Stimulated activated CD8-positive, alpha-beta memory T cell treated with anti-CD3 and anti-CD28 coated beads, Interleukin-4, amount 100 ng/mL, for 4 hours (primary cell): ENCODE measurements around the gene MYH11.

Source experiments
- DNase-seq, 2 donors: peaks; one replicate each; pipeline ENCODE4 v3.0.0-alpha.2; 2020; ENCODE audit warnings: low read depth in 2 of 2, low spot score in 1 of 2

The MYH11 gene

DNA sequence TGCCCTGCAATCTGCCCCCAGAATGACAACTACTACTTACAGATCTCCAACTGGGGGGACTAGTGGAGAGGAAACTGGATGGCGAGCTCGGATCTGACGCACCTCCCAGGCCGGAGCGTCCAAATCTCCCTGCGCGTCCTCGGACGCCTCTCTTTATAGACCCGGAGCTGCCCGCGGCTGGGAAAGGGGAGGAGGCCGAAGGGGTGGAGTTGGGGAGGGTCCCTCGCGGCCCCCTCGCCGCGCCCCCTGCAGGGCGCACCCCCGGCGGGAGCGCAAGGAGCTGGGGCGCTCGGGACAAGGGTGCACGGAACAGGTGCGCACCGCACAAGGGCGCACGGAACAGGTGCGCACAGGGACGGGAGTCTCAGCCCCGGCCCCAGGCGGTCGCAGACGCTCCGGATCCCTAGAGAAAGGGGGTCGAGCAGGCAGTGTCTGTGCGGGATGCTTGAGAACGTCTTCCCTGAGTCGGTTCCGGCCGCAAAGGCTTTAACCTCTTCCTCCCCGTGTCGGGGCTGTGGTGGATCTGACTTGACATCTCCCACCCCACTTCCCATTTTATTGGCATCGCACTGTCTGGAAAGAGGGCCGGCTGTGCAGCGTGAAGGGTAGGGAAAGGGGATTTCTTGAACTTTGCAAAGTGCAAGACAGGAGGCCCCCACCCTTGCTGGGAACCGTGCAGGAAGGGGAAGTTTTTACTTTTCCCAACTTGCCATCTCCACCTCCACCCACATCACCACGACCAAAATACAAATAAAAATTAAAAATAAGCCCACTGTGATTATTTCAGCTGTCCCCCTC, at the start of gene MYH11:
MYH11 (minus strand) TSS at position 128 of the 798 bp plus-strand sequence. CDS start 18,776 bp downstream, outside the sequence.
- DNase-seq, result no peak

DNA sequence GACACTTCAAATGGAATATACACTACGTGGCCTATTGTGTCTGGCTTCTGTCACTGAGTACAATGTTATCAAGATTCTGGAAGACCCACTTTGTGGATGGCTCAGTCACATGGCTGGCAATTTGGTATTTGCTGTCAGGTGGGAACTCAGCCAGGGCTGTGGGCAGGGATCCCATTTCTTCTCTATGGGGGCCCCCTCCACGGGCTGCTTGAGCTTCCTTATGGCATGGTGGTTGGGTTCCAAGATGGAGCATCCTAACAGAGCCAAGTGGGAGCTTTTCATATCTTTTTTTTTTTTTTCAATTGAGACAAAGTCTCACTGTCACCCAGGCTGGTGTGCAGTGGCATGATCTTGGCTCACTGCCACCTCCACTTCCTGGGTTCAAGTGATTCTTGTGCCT, 49.6 kb upstream of the MYH11 start:
- no peak for DNase-seq

DNA sequence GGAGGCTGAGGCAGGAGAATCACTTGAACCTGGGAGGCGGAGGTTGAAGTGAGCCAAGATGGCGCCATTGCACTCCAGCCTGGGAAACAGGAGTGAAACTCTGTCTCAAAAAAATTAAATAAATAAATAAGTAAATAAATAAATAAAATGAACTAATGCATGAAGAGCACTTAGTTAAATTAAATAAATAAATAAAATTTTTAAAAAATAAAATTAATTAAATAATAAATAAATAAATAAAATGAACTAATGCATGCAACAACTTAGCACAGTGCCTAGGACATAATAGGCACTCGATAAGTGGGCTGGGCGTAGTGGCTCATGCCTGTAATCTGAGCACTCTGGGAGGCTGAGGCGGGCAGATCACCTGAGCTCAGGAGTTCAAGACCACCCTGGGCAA, 47.1 kb upstream of the MYH11 start:
- no peak for DNase-seq

DNA sequence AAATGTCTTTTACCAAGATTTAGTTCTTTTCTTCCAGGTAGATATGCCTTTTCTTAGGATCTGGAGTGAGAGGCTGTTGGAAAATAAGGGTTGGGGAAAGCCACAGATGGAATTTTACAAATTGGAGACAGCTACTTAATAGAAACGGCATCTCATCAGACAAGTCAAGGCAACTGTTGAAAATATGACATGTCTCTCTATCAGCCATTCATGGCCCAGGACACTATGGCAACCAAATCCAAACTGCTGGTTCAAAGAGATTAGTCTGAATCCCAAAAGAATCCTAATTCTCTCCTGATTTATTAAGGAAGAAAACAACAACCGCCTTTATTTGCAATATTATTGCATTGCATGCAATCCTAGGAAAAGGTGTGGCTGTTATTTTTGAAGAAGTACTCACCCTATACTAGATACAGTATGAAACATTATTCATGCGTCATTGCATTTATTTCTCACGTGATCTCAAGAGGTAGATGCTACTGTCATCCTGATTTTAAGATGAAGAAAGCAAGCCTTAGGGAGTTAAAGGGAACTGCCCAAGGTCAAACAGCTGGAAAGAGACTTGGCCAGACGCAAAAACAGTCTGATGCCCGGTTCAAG, 44.2 kb upstream of the MYH11 start:
- DNase-seq, result no peak

DNA sequence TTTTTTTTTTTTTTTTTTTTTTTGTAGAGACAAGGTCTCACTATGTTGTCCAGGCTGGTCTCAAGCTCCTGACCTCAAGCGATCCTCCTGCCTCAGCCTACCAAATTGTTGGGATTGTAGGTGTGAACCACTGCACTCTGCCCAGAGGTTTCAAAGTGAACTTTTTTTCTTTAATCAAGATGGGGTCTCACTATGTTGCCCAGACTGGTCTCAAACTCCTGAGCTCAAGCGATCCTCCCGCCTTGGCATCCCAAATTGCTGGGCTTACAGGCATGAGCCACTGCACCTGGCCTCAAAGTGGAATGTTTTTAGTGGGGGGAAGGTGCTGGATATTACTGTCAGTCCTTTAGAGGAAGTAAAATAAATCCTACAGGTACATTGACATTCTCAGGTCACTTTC, 43.5 kb upstream of the MYH11 start:
- DNase-seq, result no peak

DNA sequence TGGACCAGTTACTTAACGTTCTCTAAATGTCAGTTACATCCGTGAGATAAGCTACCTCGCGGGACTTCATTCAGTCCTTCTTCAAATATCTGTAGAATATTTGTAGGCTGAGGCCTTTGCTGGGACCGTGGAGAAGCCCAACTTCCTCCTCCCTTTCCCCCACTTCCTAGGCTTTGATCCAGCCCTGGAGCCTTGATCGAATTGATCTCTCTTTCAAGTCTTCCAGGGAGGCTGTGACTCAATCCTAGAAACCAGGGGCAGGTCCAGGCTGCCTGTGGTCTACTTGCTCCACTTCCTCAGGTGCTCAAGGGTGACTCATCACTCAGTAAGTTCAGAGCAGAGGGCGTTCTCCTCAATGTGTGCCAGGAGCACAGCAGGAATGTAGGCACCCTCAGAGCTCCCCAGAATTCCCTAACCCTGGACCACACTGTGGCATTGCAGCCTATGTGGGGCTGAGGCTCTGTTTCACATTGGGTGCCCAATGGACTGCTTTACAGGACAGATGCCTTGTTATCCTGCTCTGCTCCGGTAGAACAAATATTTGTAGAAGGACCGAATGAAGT, 42.8 kb upstream of the MYH11 start:
- no peak for DNase-seq

DNA sequence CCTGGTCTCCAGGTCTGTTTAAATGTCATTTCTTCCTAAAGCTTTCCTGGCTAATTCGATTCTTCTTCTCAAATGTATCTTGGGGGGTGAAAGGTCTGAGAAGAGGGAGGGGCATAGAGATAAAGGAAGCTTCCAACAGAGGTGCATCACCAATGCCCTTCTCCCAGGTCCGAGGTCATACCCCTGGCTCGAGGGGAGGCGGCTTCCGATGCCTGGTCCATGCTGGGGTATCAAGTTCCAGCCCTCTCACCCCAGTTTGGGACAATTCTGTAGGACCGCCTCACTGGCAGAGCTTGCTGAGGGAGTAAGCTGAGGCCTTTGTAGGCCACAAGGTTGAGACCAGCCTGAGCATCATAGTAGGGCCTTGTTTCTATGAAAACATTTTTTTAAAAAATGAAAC, 41.8 kb upstream of the MYH11 start:
- no peak for DNase-seq

DNA sequence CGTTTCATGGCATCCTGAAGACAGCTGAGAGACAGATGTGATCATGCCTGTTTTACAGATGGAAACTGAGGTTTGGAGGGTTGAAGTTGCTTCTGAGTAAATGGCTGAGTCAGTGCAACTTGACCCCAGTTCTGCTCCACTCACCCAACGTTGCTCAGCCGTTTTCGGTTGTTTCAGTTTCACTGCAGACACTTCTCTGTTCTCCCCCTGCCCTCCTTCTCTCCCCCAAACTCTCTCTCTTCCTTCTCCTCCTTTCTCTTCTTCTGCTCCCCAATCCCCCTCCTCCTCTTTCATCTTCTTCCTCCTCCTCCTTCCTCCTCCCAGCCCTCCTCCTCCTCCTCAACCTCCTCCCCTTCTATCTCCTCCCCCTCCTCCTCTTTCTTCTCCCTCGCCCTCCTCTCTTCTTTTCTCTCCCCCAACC, 41.0 kb upstream of the MYH11 start:
- DNase-seq, result no peak

DNA sequence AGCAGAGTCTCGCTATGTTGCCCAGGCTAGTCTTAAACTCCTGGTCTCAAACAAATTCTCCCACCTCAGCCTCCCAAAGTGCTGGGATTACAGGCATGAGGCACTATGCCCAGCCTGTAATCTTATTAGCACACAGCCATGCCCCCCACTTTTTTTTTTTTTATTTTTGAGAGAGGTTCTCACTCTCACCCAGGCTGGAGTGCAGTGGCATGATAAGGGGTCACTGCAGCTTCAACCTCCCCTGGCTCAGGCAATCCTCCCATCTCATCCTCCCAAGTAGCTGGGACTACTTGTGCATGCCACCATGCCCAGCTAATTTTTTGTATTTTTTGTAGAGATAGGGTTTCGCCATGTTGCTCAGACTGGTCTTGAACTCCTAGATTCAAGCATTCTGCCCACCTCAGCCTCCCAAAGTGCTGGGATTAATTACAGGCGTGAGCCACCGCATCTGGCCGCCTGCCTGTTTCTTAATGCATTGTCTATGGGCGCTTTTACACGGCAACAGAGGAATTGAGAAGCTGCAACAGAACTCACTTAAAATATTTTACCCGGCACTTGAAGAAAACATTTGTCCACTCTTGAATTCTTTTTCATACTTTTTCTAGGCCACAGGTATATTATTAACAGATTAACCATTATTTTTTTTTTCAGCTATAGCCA, 40.4 kb upstream of the MYH11 start:
- no peak for DNase-seq

DNA sequence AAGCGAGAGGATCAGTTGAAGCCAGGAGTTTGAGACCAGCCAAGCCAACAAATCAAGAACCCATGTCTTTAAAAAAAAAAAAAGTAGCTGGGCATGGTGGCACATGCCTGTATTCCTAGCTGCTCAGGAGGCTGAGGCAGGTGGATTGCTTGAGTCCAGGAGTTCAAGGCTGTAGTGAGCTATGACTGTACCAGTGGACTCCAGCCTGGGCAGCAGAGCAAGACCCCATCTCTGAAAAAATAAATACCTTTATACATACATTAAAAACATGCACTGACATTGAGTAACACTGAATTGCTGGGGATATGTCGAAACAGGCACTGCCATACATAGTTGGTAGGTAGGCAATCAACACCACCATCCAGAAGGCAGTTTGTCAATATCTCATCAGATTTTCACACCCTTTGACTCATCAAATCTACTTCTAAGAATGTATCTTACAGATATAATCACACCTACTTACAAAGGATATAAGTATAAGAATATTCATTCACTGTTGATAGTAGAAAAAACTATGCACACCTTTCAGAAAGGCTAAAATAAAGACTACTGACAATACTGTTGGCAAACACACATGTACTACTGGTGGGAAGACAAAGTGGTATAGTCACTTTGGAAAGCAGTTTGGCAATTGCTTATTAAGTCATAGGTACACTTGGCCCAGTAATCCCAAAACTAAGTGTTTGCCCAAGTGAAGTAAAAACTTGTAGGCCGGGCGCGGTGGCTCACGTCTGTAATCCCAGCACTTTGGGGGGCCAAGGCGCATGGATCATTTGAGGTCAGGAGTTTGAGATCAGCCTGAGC, 37.9 kb upstream of the MYH11 start:
- DNase-seq, result no peak

DNA sequence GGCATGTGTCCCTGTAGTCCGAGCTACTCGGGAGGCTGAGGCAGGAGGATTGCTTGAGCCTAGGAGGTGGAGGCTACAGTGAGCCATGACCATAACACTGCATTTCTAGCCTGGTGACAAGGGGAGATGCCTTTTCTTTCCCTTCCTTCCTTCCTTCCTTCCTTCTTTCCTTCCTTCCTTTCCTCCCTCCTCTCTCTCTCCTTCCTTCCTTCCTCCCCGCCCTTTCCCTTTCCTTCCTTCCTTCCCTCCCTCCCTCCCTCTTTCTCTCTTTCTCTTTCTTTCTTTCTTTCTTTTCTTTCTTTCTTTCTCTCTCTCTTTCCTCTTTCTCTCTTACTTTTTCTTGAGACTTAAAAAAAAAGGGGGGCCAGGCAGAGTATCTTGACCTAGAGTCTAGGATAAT, 34.7 kb upstream of the MYH11 start:
- no peak for DNase-seq

DNA sequence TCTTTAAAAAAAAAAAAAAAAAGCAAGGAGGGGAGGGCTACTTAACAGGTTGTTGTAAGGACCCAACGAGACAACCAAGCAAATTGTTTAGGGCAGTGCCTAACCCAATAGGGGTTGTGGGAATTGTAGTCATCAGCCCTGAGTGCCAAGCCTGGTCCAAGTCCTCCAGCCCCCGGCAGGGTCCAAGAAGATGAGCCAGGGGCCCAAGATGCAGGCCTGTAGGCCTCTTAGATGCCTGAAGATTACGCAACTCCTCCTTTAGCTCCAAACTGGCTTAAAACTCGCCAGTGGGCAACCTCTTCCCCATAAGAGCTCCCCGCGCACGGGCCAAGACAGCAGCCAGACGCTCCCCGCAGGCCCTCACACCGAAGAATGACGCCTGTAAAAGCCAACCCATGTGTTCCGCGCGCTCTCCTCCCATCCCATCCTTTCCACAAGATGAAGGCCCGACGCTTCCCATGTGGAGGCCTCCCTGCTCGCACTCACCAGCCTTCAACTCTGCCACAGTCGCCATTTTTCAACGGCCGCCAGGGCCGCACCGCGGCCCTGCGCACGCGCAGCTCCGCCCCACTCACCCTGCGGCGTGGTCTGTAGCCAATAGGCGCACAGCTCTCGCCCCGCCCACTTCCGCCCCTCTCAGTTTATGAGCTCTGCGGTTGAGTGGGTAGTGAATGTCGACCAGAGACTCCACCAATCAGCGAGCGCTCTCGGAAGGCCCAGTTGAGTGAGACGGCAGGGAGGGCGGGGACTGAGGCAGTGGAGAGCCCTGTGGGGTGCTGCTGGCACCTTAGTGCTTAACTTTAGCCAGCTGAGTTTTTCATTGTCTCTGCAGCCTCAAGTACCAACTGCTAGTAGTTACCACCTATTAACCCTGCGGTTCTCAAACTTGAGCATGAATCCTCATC, 31.5 kb upstream of the MYH11 start, which contains the start of gene CEP20:
CEP20 (minus strand) TSS at position 532 of the 905 bp plus-strand sequence; CDS start at position 514, 18 bp downstream.
- peak; percentile 100 for DNase-seq

DNA sequence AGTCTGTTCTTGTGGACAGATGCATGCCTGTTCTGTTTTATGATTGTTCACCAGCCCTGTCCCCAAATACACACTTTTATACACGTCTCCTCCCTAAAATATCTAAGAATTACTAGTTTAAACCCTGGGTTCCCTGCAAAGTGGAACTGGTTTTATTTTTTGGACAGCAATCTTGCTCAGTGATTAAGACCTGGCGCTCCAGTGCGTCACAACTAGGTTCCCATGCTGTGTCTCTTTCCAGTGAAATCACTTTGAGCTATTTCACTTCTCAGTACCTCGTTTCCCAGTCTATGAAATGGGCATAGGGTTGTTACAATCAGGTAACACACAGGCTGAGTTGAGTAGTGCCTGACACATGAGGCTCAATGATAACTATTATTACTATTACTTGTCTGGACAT, 30.5 kb upstream of the MYH11 start:
- no peak for DNase-seq

DNA sequence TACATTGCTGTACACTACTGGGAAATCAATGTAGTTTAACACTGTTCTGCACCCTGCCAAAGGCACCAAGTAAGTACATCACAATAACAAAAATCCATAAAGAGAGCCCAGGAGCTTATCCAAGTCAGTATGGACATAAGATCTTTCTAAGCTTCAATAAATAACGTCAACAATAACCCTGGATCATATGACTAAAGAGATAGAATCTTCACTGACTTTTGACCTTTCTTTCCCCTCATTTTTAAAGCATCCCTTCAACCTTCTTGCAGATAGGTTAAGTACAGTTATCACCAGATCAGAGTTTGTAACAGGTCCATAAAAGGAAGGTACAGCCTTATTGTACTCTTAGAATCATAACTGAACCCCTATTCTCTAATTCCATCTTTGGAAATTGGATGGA, 29.2 kb upstream of the MYH11 start:
- DNase-seq, result no peak

DNA sequence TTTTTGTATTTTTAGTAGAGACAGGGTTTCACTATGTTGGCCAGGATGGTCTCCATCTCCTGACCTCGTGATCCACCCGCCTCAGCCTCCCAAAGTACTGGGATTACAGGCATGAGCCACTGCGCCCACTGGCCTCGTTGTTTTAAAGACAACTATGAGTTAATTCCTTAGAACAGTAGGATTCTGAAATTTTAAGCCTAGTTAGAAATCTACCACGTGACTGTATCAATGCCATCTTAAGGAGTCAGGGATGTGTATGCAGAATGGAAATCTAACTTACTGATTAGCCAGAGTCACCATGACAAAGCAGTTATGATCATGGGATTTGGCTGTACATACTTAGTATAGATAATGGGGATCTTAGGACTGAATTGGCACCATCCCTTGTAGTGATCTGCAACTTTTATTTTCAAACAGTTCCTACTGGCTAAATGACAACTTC, 28.8 kb upstream of the MYH11 start:
- DNase-seq, result no peak

DNA sequence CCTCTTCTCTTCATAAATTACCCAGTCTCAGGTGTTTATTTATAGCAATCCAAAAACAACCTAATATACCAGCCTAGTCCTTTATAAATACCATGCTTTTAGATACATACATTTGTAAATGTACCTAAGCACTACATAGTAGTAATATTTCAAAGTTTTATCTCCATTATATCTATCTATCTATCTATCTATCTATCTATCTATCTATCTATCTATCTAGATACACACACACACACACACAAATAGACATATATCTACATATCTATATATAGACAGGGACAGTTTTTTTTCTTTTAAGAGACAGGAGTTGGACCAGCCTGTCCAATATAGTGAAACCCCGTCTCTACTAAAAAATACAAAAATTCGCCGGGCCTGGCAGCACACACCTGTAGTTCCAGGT, 25.7 kb upstream of the MYH11 start:
- no peak for DNase-seq

DNA sequence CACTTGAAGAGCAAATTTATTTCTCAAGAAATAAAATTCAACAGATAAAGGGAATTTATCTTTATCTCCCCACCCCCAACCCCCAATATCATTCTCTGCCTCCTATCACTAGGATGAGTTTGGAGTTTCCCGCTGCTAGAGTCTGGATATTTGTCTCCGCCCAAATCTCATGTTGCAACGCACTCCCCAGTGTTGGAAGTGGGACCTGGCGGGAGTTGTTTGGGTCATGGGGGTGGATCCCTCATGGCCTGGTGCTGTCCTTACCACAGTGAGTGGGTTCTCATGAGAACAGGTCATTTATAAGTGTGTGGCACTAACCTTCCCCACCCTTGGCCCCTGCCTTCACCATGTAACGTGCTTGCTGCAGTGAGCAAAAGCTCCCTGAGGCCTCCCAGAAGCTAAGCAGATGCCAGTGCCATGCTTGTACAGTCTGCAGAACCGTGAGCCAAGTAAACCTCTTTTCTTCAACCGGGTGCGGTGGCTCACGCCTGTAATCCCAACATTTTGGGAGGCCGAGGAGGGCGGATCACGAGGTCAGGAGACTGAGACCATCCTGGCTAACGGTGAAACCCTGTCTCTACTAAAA, 25.1 kb upstream of the MYH11 start:
- no peak for DNase-seq

DNA sequence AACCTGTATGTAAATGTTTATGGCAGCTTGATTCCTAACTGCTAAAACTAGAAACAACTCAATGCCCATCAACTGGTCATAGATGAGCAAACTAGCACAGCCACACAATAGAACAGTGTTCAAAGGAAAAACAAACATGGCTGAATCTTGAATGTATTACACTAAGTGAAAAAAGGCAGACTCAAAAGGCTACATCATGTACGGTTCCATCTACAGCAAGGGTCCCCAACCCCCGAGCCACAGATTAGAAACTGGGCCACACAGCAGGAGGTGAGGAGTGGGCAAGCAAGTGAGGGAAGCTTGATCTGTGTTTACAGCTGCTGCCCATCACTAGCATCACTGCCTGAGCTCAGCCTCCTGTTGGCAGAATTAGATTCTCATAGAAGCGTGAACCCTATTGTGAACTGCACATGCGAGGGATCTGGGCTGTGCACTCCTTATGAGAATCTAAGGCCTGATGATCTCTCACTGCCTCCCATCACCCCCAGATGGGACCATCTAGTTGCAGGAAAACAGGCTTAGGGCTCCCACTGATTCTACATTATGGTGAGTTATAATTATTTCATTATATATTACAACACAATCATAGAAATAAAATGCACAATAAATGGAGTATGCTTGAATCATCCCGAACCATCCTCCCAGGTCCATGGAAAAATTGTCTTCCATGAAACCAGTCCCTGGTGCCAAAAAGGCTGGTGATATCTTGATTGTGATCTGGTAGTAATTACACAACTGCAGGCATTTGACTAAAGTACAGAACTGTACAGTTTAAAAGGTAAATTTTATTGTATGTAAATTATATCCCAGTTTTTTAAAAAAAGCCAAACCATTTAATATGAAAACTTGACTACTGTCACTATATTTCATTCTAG, 23.8 kb upstream of the MYH11 start:
- DNase-seq, result no peak
